OCI-LY7 (cell line): ENCODE data around the gene IMPA2. TPM values are rescaled to one million over a fixed set of nuclear protein-coding genes. Genes with fewer than 3 reads are reported as not detected.
"Not testable (repeated sequence)": the region's sequence is repeated elsewhere in the genome, so short reads cannot be mapped to it uniquely, and the experiment has no call there.

ENCODE experiments used
- BruUV-seq: library from RNA; stranded (reverse); fragments of 400-500 nt; replicated peaks from 2 replicates; lab custom pipeline; 2021; lab: Mats Ljungman, UMichigan
- CTCF ChIA-PET: fragments of 300-600 bp; sonication (Branson Sonifier 250); formaldehyde crosslinking; loops from one replicate; lab custom pipeline; 2022; ENCODE audit warnings: antibody characterized with exemption; ENCODE audit not compliant: unreplicated experiment; lab: Charles Lee
- POLR2A ChIA-PET: fragments of 300-600 bp; sonication (Branson Sonifier 250); formaldehyde crosslinking; loops from one replicate; lab custom pipeline; 2022; ENCODE audit warnings: antibody characterized with exemption; lab: Charles Lee
- DNase-seq: peaks from one replicate; pipeline ENCODE4 v3.0.0-alpha.2; 2015; ENCODE audit warnings: low spot score
- H2AFZ ChIP-seq: fragments of 200-600 bp; sonication (generic), shearing (Covaris generic); 2 replicates; pipeline ENCODE4 v1.6.1; 2014; ENCODE audit warnings: mild to moderate bottlenecking, antibody characterized with exemption, low read length, moderate library complexity
- H3K27ac ChIP-seq: fragments of 200-600 bp; sonication (generic); 2 replicates; pipeline ENCODE4 v1.5.1; 2014; ENCODE audit warnings: mixed run types, low read depth, mild to moderate bottlenecking, moderate library complexity, low read length, inconsistent platforms; ENCODE audit not compliant: poor library complexity, severe bottlenecking
- H3K36me3 ChIP-seq: fragments of 200-600 bp; sonication (generic); 2 replicates; pipeline ENCODE4 v1.6.1; 2014; ENCODE audit warnings: mild to moderate bottlenecking, antibody characterized with exemption, low read length, moderate library complexity, mixed read lengths; ENCODE audit not compliant: insufficient read depth
- H3K4me1 ChIP-seq: fragments of 200-600 bp; sonication (generic); 2 replicates; pipeline ENCODE4 v1.5.1; 2014; ENCODE audit warnings: mild to moderate bottlenecking, low read length; ENCODE audit not compliant: insufficient read depth, poor library complexity, severe bottlenecking
- H3K4me2 ChIP-seq: fragments of 200-600 bp; sonication (generic); 2 replicates; pipeline ENCODE4 v1.6.1; 2014; ENCODE audit warnings: mild to moderate bottlenecking, low read length
- H3K4me3 ChIP-seq: fragments of 200-600 bp; sonication (generic); 2 replicates; pipeline ENCODE4 v1.5.1; 2014; ENCODE audit warnings: mild to moderate bottlenecking, low read depth, low read length; ENCODE audit not compliant: poor library complexity, severe bottlenecking
- H3K79me2 ChIP-seq: fragments of 200-600 bp; sonication (generic); 2 replicates; pipeline ENCODE4 v1.6.1; 2016; ENCODE audit warnings: low read depth, mild to moderate bottlenecking, low read length, moderate library complexity, mixed read lengths; ENCODE audit not compliant: insufficient read depth
- H3K9me2 ChIP-seq: fragments of 200-600 bp; sonication (generic); 2 replicates; pipeline ENCODE4 v1.6.1; 2016; ENCODE audit warnings: mild to moderate bottlenecking, low read length, mixed read lengths; ENCODE audit not compliant: insufficient read depth
- H3K9me3 ChIP-seq: fragments of 200-600 bp; sonication (generic); 2 replicates; pipeline ENCODE4 v1.6.1; 2014; ENCODE audit warnings: mild to moderate bottlenecking, mixed run types, low read length, mixed read lengths
- H4K20me1 ChIP-seq: fragments of 200-600 bp; sonication (generic); 2 replicates; pipeline ENCODE4 v1.6.1; 2014; ENCODE audit warnings: mild to moderate bottlenecking, antibody characterized with exemption, low read length, moderate library complexity, mixed read lengths; ENCODE audit not compliant: insufficient read depth
- CTCF ChIP-seq: fragments of 200-600 bp; sonication (generic); conservative IDR thresholded peaks from 2 replicates; pipeline ENCODE4 v1.5.1; 2014; ENCODE audit warnings: mild to moderate bottlenecking, antibody characterized with exemption, low read length, moderate library complexity, mixed read lengths
- EZH2phosphoT487 ChIP-seq: fragments of 200-600 bp; sonication (generic); IDR thresholded peaks from 2 replicates; pipeline ENCODE4 v1.6.1; 2018; ENCODE audit warnings: low read depth, borderline replicate concordance, mild to moderate bottlenecking, mixed run types, antibody characterized with exemption, low read length, moderate library complexity, mixed read lengths
- intact Hi-C: fragments of 100-400 bp; cut with micrococcal nuclease; formaldehyde crosslinking; loops from one replicate; pipeline ENCODE4 v1.10.0; 2022; ENCODE audit not compliant: unreplicated experiment
- total RNA-seq, 2 experiments: library from RNA; depleted of rRNA in 1 of 2; stranded (reverse); fragments of >200 nt in 1 of 2; shearing (Covaris generic) in 1 of 2; gene quantifications; 2 replicates each; pipeline ENCODE4 v1.2.3, GENCODE V29; 2014 to 2022

The IMPA2 gene
- total RNA-seq, 2 experiments from 2014 or later = 51.9 to 59.0 TPM

GRCh38 chr18:12068950-12069320 lies 87.6 kb downstream of the IMPA2 start:
- no peak for DNase-seq
- Histone ChIP-seq H3K9me2 (no peaks in the 10 kb centered on the region), H3K4me3 (no peak overlapping the region), H2AFZ (no peak overlapping the region), H4K20me1 (no peaks in the 10 kb centered on the region), H3K4me2 (no peak overlapping the region), H3K79me2 (0 out of 2 replicates have a peak, but pooled peaks cover 4% of the 10 kb centered on the region), H3K27ac (no peak overlapping the region), H3K4me1 (peaks cover 16% of the 10 kb centered on the region), H3K9me3 (no peaks in the 10 kb centered on the region), H3K36me3 (no peaks in the 10 kb centered on the region; the same call in 1 of the 2 replicates)
- CTCF ChIA-PET = no interaction called here
- intact Hi-C loops = no loop called here
- POLR2A ChIA-PET = no interaction called here
- no TSS peak for BruUV-seq
- TF ChIP-seq CTCF = no peak
- no peak for TF ChIP-seq EZH2phosphoT487

- H2AFZ ChIP-seq, DNase-seq, H3K4me2 ChIP-seq, intact Hi-C loops, BruUV-seq, H3K4me1 ChIP-seq, H4K20me1 ChIP-seq, H3K27ac ChIP-seq, H3K9me2 ChIP-seq, H3K9me3 ChIP-seq, H3K79me2 ChIP-seq, CTCF ChIA-PET, H3K36me3 ChIP-seq, H3K4me3 ChIP-seq: not testable (repeated sequence)
- POLR2A ChIA-PET = interaction anchor here (0.7 kb wide), 1 partner anchor 350 kb away, joined by 3 read pairs; no protein-coding TSS in a partner anchor
Measured at GRCh38 chr18:12071066-12071465, 89.8 kb downstream of the IMPA2 start.

GRCh38 chr18:12072996-12073395 lies 91.7 kb downstream of the IMPA2 start:
- H4K20me1 ChIP-seq = no peaks in the 10 kb centered on the region
- CTCF ChIA-PET = no interaction called here

More at GRCh38 chr18:12072996-12073395, 91.7 kb downstream of the IMPA2 start:
- Histone ChIP-seq H3K9me2 (no peaks in the 10 kb centered on the region), H3K27ac (no peak overlapping the region), H3K79me2 (0 out of 2 replicates have a peak, but pooled peaks cover 4% of the 10 kb centered on the region), H3K4me3 (no peak overlapping the region), H3K4me1 (no peaks in the 10 kb centered on the region), H3K9me3 (no peaks in the 10 kb centered on the region), H3K4me2 (no peak overlapping the region), H3K36me3 (no peaks in the 10 kb centered on the region), H2AFZ (no peak overlapping the region)
- intact Hi-C loops = no loop called here
- DNase-seq = no peak
- TF ChIP-seq EZH2phosphoT487 (no peak), CTCF (no peak)
- POLR2A ChIA-PET = interaction anchor here (0.6 kb wide), 1 partner anchor 1308 kb away, joined by 3 read pairs; no protein-coding TSS in a partner anchor
- BruUV-seq = no TSS peak
